HG03354 (cell line): Measurements from ENCODE around the gene POU5F1.

ENCODE experiments used
- ATAC-seq: cut with Tn5 transposase; IDR thresholded peaks from one replicate; pipeline ENCODE4 v1.9.1; 2021; ENCODE audit warnings: mild to moderate bottlenecking; ENCODE audit not compliant: unreplicated experiment, poor library complexity, severe bottlenecking

The POU5F1 gene

DNA sequence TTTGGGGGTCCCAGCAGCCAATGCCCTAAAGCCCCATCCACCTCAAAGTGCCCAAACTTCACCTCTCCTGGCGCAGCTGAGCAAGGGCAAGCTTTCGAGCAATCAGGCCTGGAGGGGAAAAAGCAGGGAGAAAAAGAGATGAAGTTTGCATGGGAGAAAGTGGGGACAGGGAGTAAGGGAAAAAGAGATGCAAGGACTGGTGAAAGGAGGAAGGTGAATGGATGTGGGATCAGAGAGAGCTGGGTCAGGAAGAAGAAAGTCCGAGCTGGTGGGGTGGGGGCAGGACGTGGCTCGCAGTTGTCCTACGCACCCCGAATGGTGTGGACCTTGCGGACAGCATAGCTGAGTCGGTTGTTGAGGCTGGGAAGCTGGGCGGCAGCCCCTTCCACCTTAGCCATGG lies 25.1 kb downstream of the POU5F1 start:
- no peak for ATAC-seq

DNA sequence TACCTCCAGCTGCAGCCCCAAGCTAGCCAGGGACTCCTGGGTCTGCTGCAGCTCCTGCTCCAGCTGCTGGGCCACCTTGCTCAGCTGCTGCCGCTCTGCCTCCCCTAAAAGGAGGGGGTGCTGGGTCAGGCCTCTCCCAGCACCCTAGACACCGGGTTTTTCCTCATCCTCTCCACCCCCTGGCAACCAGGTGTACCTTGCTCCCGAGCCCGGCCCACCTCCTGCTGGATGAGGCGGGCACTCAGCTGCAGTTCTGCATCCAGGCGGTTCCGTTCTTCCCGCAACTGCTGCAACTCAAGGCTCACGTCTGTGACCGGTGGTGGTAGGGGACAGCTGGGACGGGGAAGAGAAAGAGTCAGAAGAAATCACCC lies 25.5 kb downstream of the POU5F1 start:
- no peak for ATAC-seq

DNA sequence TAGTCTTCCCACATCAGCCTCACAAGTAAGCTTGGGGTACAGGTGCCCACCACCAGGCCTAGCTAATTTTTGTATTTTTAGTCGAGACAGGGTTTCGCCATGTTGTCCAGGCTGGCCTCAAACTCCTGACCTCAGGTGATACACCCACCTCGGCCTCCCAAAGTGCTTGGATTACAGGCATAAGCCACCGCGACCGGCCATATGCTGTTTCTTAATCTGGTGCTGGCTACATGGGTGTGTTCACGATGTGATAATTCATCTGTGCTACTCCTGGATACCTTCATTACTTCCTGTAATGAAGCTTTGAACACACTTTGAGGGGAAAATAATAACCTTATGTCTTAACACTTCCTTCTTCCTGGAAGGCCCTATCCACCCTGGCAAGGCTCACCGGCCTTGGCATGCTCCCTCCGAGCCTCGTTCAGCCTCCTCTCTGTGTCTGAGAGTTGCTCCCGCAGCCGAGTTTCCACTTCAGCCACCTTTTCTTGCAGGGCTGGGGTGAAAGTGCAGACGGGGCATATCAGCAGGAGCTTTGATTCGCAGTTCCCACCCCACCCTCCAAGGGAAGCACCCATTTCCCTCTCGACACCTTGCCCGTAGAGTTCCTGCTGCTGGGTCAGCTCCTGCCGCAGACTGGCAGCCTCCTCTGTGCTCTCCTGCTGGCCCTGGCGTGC lies 26.0 kb downstream of the POU5F1 start:
- no peak for ATAC-seq

DNA sequence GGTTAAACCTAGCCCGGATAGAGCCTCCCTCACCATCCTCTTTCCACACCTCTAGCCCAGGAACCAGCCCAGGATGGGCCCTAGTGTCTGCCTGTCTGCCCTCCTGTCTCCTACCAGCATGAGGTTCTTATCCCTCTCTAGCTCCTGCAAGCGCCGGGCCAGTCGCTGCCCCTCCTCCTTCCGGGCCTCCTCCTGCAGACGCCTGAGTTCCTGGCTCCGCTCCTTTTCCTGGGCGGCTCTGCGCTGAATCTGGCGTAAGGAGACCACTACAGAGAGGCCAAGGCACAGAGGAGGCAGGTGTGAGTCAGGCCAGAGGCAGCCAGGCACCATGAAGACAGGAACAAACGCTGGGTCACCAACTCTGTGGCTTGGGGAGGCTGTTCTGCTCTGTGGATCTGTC lies 27.3 kb downstream of the POU5F1 start:
- no peak for ATAC-seq

DNA sequence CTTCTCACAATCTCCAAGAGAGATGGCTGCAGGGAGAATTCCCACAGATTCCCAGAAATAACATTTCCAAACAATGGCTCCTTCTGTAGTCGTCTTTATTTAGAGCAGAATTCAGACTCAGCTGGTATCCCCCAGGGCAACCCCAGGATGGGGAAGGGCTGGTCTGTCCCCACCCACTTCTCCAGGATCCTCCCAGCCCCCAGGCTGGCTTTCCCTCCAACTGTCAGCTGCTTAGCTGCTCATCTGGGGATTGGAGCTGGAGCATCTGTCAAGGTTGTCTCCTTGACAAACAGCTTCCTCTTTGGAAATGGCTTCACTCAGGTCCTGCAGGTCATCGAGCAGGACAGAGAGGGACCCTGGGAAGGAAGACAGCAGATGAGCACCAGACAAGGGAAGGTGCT lies 28.1 kb downstream of the POU5F1 start:
- no peak for ATAC-seq

DNA sequence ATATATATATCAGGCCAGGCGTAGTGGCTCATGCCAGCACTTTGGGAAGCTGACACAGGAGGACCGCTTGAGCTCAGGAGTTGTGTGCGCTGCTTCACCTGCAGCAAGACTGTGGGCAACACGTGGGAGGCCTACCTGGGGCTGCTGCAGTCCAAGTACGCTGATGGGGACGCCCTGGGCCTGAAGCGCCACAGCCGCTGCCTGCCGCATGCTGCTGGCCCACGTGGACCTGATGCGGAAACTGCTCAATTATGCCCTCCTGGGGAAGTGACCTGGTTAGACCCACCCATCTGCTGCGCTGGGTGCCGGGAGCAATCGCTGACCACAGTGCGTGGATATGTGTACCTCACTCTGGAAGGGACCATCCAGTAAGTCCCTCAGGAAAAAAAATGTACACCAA lies 29.8 kb downstream of the POU5F1 start:
- no peak for ATAC-seq

DNA sequence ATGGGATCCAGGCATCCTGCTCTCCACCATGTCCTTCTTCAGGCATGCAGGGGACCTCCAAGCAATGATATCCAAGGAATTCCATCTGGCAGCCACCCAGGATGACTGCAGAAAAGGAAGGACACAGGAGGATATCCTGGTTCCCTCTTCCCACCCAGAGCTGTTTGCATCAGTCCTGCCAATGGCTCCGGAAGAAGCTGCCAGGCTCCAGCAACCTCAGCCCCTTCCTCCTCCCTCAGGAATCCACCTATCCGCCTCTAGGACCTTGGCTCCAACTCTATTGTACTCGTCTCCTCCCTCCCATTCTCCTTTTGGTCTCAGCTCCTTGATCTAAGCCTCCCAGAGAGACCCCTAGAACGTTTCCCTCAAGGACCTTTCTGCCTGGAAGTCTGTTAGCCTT lies 30.9 kb downstream of the POU5F1 start:
- no peak for ATAC-seq

DNA sequence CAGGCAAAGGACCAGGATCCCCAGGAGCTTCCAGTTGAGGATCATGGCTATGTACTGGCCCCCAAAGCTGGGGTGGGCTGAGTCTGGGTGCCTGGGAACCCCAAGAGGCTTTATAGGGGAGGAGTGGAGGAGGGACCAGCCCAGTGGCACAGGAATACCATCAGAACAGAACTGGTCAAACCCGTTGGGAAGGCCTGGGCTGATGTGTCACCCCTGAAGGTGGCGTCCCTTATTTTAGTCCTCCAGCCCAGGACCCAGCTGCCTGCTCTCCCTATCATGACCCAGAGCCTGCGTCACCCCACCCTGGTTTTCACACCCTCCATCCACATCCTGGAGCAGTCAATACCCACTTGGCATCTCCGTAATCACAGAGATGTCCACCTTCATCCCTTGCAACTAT lies 31.5 kb downstream of the POU5F1 start, which contains the start of gene PSORS1C2:
Gene PSORS1C2 (minus strand): TSS at position 85 of the 400 bp plus-strand sequence. CDS start 40 bp downstream, at position 45.
- no peak for ATAC-seq

DNA sequence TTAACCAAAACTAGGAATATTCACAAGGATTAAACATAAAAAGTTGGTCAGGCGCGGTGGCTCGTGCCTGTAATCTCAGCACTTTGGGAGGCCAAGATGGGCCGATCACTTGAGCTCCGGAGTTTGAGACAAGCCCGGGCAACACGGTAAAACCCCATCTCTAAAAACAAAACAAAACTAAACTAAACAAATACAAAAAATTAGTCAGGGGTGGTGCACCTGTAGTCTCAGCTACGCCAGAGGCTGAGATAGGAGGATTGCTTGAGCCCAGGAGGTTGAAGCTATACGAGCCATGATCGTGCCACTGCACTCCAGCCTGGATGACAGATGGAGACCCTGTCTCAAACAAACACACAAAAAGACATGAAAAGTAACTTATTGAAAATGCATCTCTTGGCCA lies 34.8 kb downstream of the POU5F1 start:
- no peak for ATAC-seq

DNA sequence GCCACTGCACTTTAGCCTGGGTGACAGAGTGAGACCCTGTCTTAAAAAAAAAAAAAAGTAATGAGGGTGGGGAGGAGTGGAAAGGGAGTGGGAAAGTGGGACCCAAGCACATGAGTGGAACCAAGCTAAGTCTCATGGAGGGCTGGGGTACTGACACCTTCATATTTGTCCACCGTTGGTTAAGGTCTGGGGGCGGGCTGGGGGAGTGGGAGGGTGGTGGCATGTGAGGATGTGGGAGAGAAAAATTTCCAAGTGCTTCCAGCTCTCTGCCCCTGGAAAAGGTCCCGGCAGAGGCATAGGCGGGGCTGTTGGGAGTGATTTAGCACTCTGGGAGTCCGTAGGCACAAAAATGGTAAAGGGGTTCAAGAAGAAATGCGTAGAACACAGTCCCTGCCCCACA lies 37.7 kb downstream of the POU5F1 start:
- no peak for ATAC-seq

DNA sequence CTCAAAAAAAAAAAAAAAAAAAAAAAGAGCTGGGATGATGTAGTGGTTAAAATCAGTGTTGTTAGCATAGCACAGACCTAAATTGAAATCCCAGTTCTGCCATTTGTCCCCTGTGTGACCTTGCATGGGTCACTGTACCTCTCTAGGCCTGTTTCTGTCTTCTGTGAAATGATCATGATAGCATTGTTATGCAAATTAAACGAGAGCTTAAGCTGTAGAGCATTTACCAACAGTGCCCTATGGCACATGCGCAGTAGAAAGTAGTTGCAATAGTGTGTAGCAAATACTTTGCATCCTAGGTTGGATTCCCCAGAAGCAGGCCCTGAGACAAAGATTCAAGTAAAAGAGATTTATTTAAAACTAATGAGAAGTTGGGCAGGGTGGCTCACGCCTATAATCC lies 38.9 kb downstream of the POU5F1 start:
- ATAC-seq, result no peak

DNA sequence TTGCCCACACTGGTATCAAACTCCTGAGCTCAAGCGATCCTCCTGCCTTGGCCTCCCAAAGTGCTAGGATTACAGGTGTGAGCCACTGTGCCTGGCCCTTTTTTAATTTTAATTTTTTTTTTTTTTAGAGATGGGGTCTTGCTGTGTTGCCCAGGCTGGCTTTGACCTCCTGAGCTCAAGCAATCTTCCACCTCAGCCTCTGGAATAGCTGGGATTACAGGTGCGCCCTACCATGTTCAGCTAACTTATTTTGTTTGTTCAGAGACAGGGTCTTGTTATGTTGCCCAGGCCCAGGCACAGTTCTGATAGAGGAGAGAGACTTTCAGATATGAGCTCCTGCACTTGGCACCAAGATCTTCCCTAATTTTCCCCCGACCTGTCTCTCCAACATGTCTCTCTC lies 39.7 kb downstream of the POU5F1 start:
- ATAC-seq, result no peak

DNA sequence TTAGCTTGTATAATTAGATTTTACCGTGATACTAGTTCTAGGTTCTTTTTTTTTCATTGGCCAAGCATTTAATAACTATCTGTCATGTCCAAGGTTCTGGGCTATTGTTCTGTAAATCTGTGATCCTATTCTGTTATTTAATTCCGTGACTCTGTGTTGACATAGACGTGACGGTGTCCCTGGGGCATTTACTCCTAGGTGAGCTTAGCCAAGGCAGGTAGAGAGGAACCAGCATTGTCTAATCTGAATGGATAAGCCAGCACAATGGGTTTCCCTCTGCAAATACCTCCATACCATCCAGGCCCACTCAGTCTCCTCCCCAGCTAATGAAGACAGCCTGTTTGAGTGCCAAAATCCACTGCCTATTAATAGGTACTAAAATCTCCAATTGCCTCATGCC lies 41.4 kb downstream of the POU5F1 start:
- ATAC-seq, result no peak

DNA sequence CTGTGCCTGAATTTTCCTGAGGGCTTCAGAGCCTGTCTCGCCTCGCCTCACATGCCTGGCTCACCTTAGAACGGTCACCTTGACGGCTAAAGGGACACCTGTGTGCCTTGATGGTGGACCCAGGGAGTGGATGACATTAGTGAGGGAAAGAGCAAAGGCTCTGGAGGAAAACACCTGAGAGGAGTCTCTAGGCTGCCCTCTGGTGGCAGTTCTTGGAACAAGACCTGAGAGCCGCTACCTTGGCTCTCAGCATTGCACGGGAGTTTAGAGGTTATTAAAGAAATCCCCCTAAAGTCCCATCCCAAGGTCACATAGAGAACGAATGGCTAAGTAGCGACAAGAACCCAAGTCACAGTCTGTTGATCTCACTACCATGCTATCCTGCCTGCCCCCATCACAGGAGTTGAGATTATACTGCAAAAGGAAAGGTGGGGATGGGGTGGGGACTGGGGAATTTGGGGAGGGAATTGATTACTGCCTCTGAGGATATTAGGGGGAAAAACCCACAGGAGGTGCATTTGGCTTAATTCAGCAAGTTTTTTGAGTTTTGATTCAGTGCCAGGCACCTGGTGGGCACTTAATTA lies 42.3 kb downstream of the POU5F1 start:
- no peak for ATAC-seq

DNA sequence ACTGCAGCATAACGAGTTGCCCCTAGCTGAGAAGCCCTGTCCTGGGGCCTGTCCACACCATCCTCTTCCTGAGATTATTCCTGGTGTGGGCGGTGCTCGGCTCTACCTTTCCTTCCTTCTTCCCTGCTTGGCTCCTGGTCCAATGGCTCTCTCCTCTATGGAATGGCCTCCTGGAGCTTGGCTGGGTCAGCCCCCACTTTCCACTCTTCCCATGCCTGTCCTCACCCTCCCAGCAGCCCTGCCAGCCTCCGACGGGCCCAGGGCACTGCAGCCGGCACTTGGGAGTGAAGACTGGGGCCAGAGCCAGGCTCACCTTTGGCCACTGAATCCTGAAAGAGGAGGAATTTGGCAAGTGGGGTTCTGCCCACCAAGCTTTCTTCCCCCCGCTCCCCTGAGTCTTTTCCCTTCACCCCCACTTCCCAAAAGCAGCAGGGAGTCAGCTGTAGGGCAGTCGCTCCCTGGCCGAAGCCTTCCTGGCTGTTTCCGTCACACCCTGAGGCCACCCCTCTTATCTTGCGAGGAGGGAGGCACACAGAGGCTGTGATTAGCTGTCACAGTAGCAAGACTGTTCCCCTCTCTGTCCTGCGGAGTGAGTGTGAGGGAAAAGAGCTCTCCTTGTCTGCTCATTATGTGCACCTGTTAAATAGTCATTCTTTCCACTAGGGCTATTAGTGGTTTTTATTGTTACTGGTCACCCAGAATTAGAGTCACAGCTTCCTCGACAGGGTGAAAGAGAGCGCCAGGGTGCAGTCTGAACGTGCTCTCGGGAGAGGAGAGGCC lies 43.9 kb downstream of the POU5F1 start:
- no peak for ATAC-seq

DNA sequence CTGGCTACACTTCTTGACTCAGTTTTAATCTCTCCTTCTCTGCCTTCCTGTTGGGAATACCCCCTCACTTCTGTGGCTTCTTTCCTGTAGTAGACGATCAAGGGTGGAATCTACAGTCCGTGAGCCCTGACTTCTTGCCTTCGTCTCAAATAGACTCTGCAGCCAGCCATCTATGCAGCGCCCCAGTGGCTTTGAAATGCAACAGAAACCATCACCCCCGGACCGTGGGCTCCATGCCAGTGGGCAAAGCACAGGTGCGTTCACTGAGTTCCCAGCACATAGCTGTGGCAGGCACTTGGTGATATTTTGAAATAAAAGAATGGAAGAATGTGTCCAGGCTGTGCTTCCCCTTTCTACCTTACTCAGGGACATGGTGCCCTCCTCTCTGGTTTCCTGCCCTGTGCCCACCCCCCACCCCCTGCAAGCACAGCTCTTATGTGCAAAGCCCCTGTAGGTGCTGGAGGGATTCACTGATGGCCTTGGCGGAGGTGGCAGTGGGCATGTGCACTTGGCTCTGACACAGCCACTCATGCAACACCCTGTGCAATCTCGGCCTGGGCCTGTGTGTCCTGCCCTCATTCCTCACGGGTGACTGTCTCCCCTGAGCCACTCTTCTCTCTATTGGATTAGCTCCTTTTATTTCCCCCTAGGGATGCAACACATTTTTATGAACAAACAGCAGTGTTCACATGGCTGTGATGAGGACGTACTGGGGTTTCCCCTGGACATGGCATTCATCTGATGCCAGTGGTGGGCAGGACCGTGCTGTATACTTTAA lies 44.7 kb downstream of the POU5F1 start:
- ATAC-seq, result no peak

DNA sequence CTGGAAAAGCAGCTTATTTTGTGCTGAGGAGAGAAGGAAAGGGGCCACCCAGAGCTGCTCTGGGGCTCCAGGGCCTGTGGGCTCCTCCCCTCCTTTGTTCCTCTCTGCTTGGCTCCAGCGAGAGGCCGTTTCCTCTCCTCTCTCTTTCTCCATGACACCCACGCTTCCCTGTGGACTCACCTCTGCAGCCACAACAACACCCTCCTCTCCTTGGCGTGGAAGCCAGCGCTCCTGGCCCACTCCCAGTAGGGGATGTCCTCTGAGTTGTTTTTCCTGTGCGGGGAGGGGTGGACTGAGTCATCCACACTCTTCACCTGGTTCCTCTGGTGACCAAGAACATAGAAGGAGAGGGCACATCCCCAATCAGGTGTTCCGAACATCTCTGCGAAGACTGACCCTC lies 45.3 kb downstream of the POU5F1 start:
- ATAC-seq, result no peak

DNA sequence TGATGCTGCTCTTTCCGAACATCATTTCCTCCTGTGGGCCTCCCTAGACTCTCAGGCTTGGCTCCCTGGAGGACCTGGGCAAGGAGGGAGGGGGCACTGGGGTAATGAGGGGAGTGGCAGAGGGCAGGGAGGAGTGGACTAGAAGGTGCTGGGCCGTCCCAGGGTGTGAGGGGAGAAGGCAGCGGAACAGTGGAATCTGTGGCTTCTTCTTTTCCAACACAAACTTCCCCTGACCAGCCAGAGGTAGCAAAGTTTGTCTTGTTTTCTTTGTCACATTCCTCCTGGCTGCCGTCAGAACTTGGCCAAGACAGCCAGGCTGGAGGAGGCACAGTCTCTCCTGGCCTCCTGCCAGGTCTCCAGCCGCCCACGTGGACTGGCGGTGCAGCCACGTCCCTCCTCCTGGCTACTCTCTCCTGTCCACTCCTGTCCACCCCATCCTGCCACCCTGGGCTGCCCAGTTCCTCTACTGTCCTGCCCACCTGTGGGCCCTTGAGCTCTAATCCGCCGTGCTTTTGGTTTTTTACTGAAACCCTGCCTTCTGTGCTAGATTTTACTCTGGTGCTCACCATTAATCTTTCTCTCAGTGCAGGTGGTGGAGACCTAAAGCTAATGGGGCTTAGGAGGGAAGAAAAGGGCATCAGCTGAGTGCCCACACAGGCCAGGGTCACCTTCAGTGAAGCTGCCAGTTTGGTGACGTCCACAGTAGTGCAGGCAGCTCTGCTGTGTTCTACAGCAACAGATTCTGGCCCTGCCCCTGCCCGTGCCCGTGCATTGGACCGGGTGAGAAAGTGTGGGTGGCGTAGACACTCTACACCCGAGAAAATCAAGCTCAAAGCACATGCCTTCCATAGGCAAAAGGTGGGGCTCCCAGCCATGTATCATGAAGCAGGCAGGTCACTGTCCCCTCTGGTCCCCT lies 47.4 kb downstream of the POU5F1 start:
- ATAC-seq, result no peak

DNA sequence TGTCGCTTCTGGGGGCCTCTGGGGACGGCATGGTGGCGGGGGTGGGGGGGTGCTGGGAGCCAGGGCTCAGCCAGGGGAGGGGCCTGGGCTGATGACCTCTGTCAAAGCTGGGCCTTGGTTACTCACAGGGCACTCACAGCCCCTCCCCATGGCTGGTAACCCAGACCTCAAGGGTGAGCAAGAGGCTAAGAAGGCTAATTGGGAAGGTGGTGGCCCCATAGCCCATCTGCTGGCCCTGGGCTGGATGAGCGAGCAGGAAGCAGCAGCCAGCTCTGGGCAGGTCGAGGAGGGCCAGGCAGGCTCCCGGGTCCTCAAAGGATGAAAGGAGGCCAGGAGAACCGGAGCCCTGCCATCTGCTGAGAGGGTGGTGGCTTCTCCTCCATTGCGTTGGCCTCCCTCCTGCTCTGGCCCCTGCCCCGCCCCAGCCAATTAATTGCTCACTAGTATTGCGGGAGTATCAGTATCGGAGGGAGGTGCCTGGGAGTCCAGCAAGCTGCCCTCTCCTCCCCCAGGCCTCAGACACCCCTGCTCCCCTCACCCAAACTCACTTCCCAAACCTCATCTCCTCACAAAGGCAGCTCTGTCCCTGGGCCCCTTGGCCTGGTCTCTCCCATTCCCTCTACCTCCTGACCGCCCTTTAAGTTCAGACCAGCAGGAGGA lies 49.2 kb downstream of the POU5F1 start:
- no peak for ATAC-seq
